ENCODE results near the gene ANKHD1.

Gene ANKHD1

GRCh38 chr5:140544986-140545385 is 143.4 kb downstream of the ANKHD1 start:
- TF ChIP-seq, protein P1, sequence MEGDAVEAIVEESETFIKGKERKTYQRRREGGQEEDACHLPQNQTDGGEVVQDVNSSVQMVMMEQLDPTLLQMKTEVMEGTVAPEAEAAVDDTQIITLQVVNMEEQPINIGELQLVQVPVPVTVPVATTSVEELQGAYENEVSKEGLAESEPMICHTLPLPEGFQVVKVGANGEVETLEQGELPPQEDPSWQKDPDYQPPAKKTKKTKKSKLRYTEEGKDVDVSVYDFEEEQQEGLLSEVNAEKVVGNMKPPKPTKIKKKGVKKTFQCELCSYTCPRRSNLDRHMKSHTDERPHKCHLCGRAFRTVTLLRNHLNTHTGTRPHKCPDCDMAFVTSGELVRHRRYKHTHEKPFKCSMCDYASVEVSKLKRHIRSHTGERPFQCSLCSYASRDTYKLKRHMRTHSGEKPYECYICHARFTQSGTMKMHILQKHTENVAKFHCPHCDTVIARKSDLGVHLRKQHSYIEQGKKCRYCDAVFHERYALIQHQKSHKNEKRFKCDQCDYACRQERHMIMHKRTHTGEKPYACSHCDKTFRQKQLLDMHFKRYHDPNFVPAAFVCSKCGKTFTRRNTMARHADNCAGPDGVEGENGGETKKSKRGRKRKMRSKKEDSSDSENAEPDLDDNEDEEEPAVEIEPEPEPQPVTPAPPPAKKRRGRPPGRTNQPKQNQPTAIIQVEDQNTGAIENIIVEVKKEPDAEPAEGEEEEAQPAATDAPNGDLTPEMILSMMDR (IDR thresholded peaks at IDR 0.05) = no peak

DNA sequence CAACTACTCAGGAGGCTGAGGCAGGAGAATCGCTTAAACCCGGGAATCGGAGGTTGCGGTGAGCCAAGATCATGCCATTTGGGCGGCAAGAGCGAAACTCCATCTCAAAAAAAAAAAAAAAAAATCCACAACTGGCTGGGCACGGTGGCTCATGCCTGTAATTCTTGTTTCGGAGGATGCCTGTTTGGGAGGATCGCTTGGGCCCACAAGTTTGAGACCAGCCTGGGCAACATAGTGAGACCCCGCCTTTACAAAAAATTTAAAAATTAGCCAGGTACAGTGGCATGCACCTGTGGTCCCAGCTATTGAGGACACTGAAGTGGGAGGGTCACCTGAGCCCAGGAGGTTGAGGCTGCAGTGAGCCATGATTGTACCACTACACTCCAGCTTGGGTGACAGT is 144.0 kb downstream of the ANKHD1 start:
- TF ChIP-seq, protein P1 (IDR thresholded peaks at IDR 0.05) = no peak

- TF ChIP-seq, protein P1 (IDR thresholded peaks at IDR 0.05) = no peak
Measured at GRCh38 chr5:140546851-140547507, 145.3 kb downstream of the ANKHD1 start.

- TF ChIP-seq, protein P1 (IDR thresholded peaks at IDR 0.05) = peak; percentile 38; the same call in 1 of the 2 replicates
Measured at GRCh38 chr5:140547508-140548299, 146.1 kb downstream of the ANKHD1 start, which contains the start of gene EIF4EBP3. Gene EIF4EBP3 (plus strand): TSS chr5:140547662. CDS start chr5:140547738, 76 bp downstream.

GRCh38 chr5:140548300-140548688 is 146.7 kb downstream of the ANKHD1 start:
- TF ChIP-seq, protein P1 (IDR thresholded peaks at IDR 0.05) = no peak

DNA sequence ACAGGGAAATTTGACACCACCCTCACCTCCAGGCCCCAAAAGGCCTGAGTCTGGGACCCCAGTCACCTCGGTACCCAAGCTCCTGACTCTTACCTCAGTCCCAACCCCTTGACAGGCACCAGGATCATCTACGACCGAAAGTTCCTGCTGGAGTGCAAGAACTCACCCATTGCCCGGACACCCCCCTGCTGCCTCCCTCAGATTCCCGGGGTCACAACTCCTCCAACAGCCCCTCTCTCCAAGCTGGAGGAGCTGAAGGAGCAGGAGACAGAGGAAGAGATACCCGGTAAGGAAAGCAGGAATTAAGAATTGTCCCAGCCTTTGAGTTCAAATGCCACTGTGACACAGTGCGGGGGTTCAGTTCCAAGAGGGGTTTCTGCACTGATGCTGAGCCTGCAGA is 147.2 kb downstream of the ANKHD1 start:
- TF ChIP-seq, protein P1 (IDR thresholded peaks at IDR 0.05) = no peak

- TF ChIP-seq, protein P1 (IDR thresholded peaks at IDR 0.05) = no peak
Measured at GRCh38 chr5:140549237-140550144, 147.9 kb downstream of the ANKHD1 start.

All from LNCAP (cell line).